HCT116 (cell line): Measurements from ENCODE around the gene PRKG2.

Source experiments
- CTCF ChIP-seq, 3 experiments: fragments of 200-600 bp in 1 of 3; sonication (generic) in 1 of 3; IDR thresholded peaks in 2 of 3; conservative IDR thresholded peaks in 1 of 3; 2 replicates each; pipeline ENCODE4 v1.5.1; 2012 to 2017; ENCODE audit warnings: low read depth in 2 of 3, low read length in 2 of 3, antibody characterized with exemption in 1 of 3, borderline replicate concordance in 1 of 3, control low read depth in 1 of 3, mild to moderate bottlenecking in 1 of 3, mixed read lengths in 1 of 3, mixed run types in 1 of 3, moderate library complexity in 1 of 3; ENCODE audit not compliant: insufficient read depth in 1 of 3
- EZH2 ChIP-seq: fragments of 200-600 bp; sonication (generic); IDR thresholded peaks from 2 replicates; pipeline ENCODE4 v1.6.1; 2017; ENCODE audit warnings: antibody characterized with exemption, mixed run types
- EZH2phosphoT487 ChIP-seq: fragments of 200-600 bp; IDR thresholded peaks from 2 replicates; pipeline ENCODE4 v1.6.1; 2018; ENCODE audit warnings: antibody characterized with exemption, borderline replicate concordance
- FOSL1 ChIP-seq: IDR thresholded peaks from 2 replicates; pipeline ENCODE4 v1.6.1; 2012; ENCODE audit warnings: low read depth
- JUND ChIP-seq: IDR thresholded peaks from 2 replicates; pipeline ENCODE4 v1.6.1; 2012
- MAX ChIP-seq: IDR thresholded peaks from 2 replicates; pipeline ENCODE4 v1.6.1; 2012
- POLR2A ChIP-seq: IDR thresholded peaks from 2 replicates; pipeline ENCODE4 v1.7.0; 2011; ENCODE audit warnings: borderline replicate concordance; ENCODE audit not compliant: insufficient read depth, insufficient read length; ENCODE audit errors: extremely low read depth
- POLR2AphosphoS5 ChIP-seq: IDR thresholded peaks from 2 replicates; pipeline ENCODE4 v1.6.1; 2011; ENCODE audit warnings: mild to moderate bottlenecking, low read depth, low read length, moderate library complexity
- RAD21 ChIP-seq: IDR thresholded peaks from 2 replicates; pipeline ENCODE4 v1.6.1; 2012; ENCODE audit warnings: low read depth, mild to moderate bottlenecking
- SP1 ChIP-seq: IDR thresholded peaks from 2 replicates; pipeline ENCODE4 v1.6.1; 2012; ENCODE audit warnings: low read depth
- TCF7L2 ChIP-seq: IDR thresholded peaks from 2 replicates; pipeline ENCODE4 v1.7.0; 2011; ENCODE audit warnings: borderline replicate concordance, inconsistent platforms; ENCODE audit not compliant: insufficient read depth, insufficient read length; ENCODE audit errors: extremely low read depth
- YY1 ChIP-seq: IDR thresholded peaks from 2 replicates; pipeline ENCODE4 v1.6.1; 2011; ENCODE audit warnings: low read length, low read depth, moderate library complexity, mild to moderate bottlenecking; ENCODE audit not compliant: insufficient replicate concordance; ENCODE audit errors: extremely low read depth
- ZBTB33 ChIP-seq: IDR thresholded peaks from 2 replicates; pipeline ENCODE4 v1.6.1; 2011; ENCODE audit warnings: mild to moderate bottlenecking, low read length, moderate library complexity; ENCODE audit not compliant: insufficient replicate concordance; ENCODE audit errors: extremely low read depth
- ZNF274 ChIP-seq: fragments of 200-500 bp; sonication (Bioruptor generic); IDR thresholded peaks from 2 replicates; pipeline ENCODE4 v1.6.1; 2014; ENCODE audit warnings: mild to moderate bottlenecking, low read depth, low read length, inconsistent platforms

DNA sequence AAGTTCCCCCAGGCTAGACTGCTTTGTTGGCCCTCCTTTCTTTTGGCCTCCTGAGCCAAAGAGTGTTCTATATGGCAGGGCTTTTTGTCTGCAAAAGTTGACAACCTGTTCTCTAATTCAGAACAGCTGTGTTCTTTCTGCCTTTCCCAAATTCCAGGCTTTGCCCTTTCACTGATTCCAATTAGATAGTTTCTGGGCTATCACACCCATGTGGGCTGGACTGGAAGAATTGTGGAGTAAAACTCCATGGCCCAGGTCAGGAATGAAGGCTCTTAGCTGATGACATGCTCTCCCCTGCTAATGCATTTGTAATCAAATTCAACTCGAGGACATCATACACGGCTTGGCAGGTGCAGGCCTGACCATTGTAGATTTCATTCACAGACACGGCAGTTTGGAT is 165.1 kb downstream of the PRKG2 start:
- TF ChIP-seq CTCF (IDR thresholded peaks at IDR 0.05 in 2 of 3, conservative IDR thresholded peaks at IDR 0.05 in 1 of 3; ENCODE audit: borderline replicate concordance in 1 of 3, insufficient read depth in 1 of 3, low read depth in 2 of 3, low read length in 2 of 3) = no peak
- TF ChIP-seq EZH2phosphoT487 = no peak
- no peak for TF ChIP-seq SP1
- TF ChIP-seq EZH2 = no peak
- TF ChIP-seq POLR2AphosphoS5 = no peak
- no peak for TF ChIP-seq MAX
- TF ChIP-seq YY1 = no peak
- TF ChIP-seq POLR2A = no peak
- TF ChIP-seq JUND = no peak
- no peak for TF ChIP-seq RAD21
- TF ChIP-seq FOSL1 = no peak
- no peak for TF ChIP-seq TCF7L2
- no peak for TF ChIP-seq ZBTB33
- TF ChIP-seq ZNF274 = no peak
